ENCODE measurements around the gene RPS6KA5. TPM values are rescaled to one million over a fixed set of nuclear protein-coding genes. Genes with fewer than 3 reads are reported as not detected.
A peak's percentile ranks its signal among the peaks of the same experiment; 100 is the strongest.
"Not testable (repeated sequence)": the region's sequence is repeated elsewhere in the genome, so short reads cannot be mapped to it uniquely, and the experiment has no call there.

Gene RPS6KA5
- total and polyA plus RNA-seq, 4 donors: 1.1 to 14.8 (median 5.6) TPM

- DNase-seq (no peak), ATAC-seq (ENCODE audit: insufficient read depth, low FRiP score) (no peak)
- Histone ChIP-seq H3K4me1 (ENCODE audit: control insufficient read depth in 5 of 5, insufficient read depth in 5 of 5, low read length in 5 of 5) (peaks cover 0 to 3% (median 0%) of the 10 kb centered on the region in 5 donors), H3K27me3 (ENCODE audit: control insufficient read depth in 3 of 3, insufficient read depth in 3 of 3, low read length in 2 of 3) (no peaks in the 10 kb centered on the region), H3K9ac (ENCODE audit: insufficient read depth in 1 of 2, low read length in 2 of 2) (no peak overlapping the region), H3K9me3 (ENCODE audit: control insufficient read depth in 4 of 4, insufficient read depth in 3 of 4, low read length in 3 of 4) (no peaks in the 10 kb centered on the region), H3K27ac (ENCODE audit: low read depth in 1 of 2, low read length in 1 of 2) (no peak overlapping the region), H3K4me3 (no peak overlapping the region), H3K36me3 (ENCODE audit: control insufficient read depth in 4 of 4, insufficient read depth in 4 of 4, low read length in 4 of 4) (no peaks in the 10 kb centered on the region)
- WGBS, 2 donors: 93 to 94% methylated on average over 4 of the region's 4 CpGs
- no peak for TF ChIP-seq CTCF (IDR thresholded peaks at IDR 0.05; ENCODE audit: control extremely low read depth, extremely low read depth)
These were observed 28.8 kb downstream of the RPS6KA5 start for GRCh38 chr14:91031666-91032065.

- 52 to 67% methylated on average over 1 of the region's 1 CpG for WGBS, 2 donors
- ATAC-seq (ENCODE audit: insufficient read depth, low FRiP score) (no peak), DNase-seq (no peak)
- Histone ChIP-seq H3K9ac (ENCODE audit: insufficient read depth in 1 of 2, low read length in 2 of 2) (no peak overlapping the region), H3K4me3 (no peak overlapping the region), H3K27me3 (ENCODE audit: control insufficient read depth in 3 of 3, insufficient read depth in 3 of 3, low read length in 2 of 3) (no peaks in the 10 kb centered on the region), H3K36me3 (ENCODE audit: control insufficient read depth in 4 of 4, insufficient read depth in 4 of 4, low read length in 4 of 4) (no peaks in the 10 kb centered on the region), H3K4me1 (ENCODE audit: control insufficient read depth in 5 of 5, insufficient read depth in 5 of 5, low read length in 5 of 5) (peaks cover 0 to 3% (median 0%) of the 10 kb centered on the region in 5 donors), H3K27ac (ENCODE audit: low read depth in 1 of 2, low read length in 1 of 2) (no peak overlapping the region), H3K9me3 (ENCODE audit: control insufficient read depth in 4 of 4, insufficient read depth in 3 of 4, low read length in 3 of 4) (no peaks in the 10 kb centered on the region)
- no peak for TF ChIP-seq CTCF (IDR thresholded peaks at IDR 0.05; ENCODE audit: control extremely low read depth, extremely low read depth)
These were observed 30.8 kb downstream of the RPS6KA5 start for GRCh38 chr14:91029456-91030217.

GRCh38 chr14:91027561-91027960 lies 32.9 kb downstream of the RPS6KA5 start:
- no peaks in the 10 kb centered on the region for H3K27me3 ChIP-seq (ENCODE audit: control insufficient read depth in 3 of 3, insufficient read depth in 3 of 3, low read length in 2 of 3)
- no peaks in the 10 kb centered on the region for H3K9me3 ChIP-seq (ENCODE audit: control insufficient read depth in 4 of 4, insufficient read depth in 3 of 4, low read length in 3 of 4)
- no peak overlapping the region for H3K9ac ChIP-seq (ENCODE audit: insufficient read depth in 1 of 2, low read length in 2 of 2)
- DNase-seq (no peak), ATAC-seq (ENCODE audit: insufficient read depth, low FRiP score) (no peak)
- H3K4me1 ChIP-seq (ENCODE audit: control insufficient read depth in 5 of 5, insufficient read depth in 5 of 5, low read length in 5 of 5): peaks cover 0 to 3% (median 0%) of the 10 kb centered on the region in 5 donors
- H3K27ac ChIP-seq (ENCODE audit: low read depth in 1 of 2, low read length in 1 of 2): no peak overlapping the region
- H3K36me3 ChIP-seq (ENCODE audit: control insufficient read depth in 4 of 4, insufficient read depth in 4 of 4, low read length in 4 of 4): no peaks in the 10 kb centered on the region
- TF ChIP-seq CTCF (IDR thresholded peaks at IDR 0.05; ENCODE audit: control extremely low read depth, extremely low read depth): no peak
- H3K4me3 ChIP-seq: no peak overlapping the region

- not testable (repeated sequence) for H3K9me3 ChIP-seq (ENCODE audit: control insufficient read depth in 4 of 4, insufficient read depth in 3 of 4, low read length in 3 of 4); H3K9ac ChIP-seq (ENCODE audit: insufficient read depth in 1 of 2, low read length in 2 of 2); ATAC-seq (ENCODE audit: insufficient read depth, low FRiP score); H3K4me3 ChIP-seq; H3K27me3 ChIP-seq (ENCODE audit: control insufficient read depth in 3 of 3, insufficient read depth in 3 of 3, low read length in 2 of 3); H3K4me1 ChIP-seq (ENCODE audit: control insufficient read depth in 5 of 5, insufficient read depth in 5 of 5, low read length in 5 of 5); H3K36me3 ChIP-seq (ENCODE audit: control insufficient read depth in 4 of 4, insufficient read depth in 4 of 4, low read length in 4 of 4)
- 46 to 52% methylated on average over 9 of the region's 9 CpGs for WGBS, 2 donors
- H3K27ac ChIP-seq (ENCODE audit: low read depth in 1 of 2, low read length in 1 of 2): peak overlapping the region in 1 of 2 donors; percentile 74
- peak in 1 of 3 donors; percentile 36 for DNase-seq
These were observed 37.8 kb downstream of the RPS6KA5 start for GRCh38 chr14:91022622-91023028.

Data from lung (tissue), 12 donors.